Stimulated activated effector memory CD8-positive, alpha-beta T cell treated with anti-CD3 and anti-CD28 coated beads, Interleukin-12 subunit alpha, Interleukin-12 subunit beta, amount 100 ng/mL, for 72 hours (primary cell): ENCODE data around the gene UBE2R2.

Experiments
- ATAC-seq: fragments of 150-1000 bp; cut with Tn5 transposase; 2 replicates; pipeline ENCODE4 v1.10.0; 2021
- DNase-seq, 2 donors: peaks; one replicate each; pipeline ENCODE4 v3.0.0; 2021 to 2022; ENCODE audit warnings: low spot score in 2 of 2
- H3K27ac Mint-ChIP-seq: one replicate; pipeline ENCODE4 v1.8.0; 2022; ENCODE audit warnings: mild to moderate bottlenecking, mixed read lengths
- H3K36me3 Mint-ChIP-seq: one replicate; pipeline ENCODE4 v1.8.0; 2022; ENCODE audit warnings: mild to moderate bottlenecking, mixed read lengths
- H3K4me1 Mint-ChIP-seq: one replicate; pipeline ENCODE4 v1.8.0; 2022; ENCODE audit warnings: mixed read lengths
- H3K4me3 Mint-ChIP-seq: one replicate; pipeline ENCODE4 v1.8.0; 2022; ENCODE audit warnings: mild to moderate bottlenecking, mixed read lengths
- H3K9me3 Mint-ChIP-seq: one replicate; pipeline ENCODE4 v1.8.0; 2022; ENCODE audit warnings: mixed read lengths

Gene UBE2R2

DNA sequence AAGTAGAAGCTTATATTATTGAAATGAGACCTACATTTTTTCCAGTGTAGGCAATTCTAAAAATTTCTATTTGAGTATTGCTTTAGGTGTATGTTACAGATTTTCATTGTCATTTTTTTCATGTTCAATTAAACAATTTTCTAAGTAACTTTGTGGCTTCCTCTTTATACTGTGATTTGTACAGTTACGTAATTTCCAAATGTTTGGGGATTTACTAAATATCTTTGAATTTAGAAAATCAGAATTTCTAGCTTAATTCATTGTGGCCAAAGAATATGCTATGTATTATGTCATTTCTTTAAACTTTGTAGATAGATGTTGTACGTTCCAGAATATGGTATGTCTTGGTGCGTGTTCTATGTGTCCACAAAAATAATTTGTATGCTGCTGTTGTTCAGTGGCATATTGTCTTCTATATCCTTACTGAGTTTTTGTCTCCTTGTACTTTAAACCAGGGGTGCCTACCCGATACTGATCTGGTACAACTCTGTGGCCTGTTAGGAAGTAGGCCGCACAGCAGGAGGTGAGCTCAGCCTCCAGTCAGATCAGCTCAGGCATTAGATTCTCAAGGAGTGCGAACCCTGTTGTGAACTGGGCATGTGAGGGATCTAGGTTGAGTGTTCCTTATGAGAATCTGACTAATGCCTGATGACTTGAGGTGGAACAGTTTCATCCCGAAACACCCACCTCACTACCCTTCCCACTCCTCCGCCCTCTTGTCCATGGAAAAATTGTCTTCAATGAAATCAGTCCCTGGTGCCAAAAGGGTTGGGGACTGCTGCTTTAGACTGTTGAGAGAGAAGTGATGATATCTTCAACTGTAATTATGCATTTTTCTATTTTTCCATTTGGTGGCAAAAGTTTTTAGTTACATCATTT is 63.5 kb downstream of the UBE2R2 start:
- H3K36me3 Mint-ChIP-seq = peaks cover 7% of the 10 kb centered on the region
- ATAC-seq (no peak), DNase-seq (no peak)
- H3K4me1 Mint-ChIP-seq = peaks cover 62% of the 10 kb centered on the region
- H3K9me3 Mint-ChIP-seq = no peaks in the 10 kb centered on the region
- peak overlapping the region; percentile 73 for H3K27ac Mint-ChIP-seq
- H3K4me3 Mint-ChIP-seq = no peak overlapping the region

DNA sequence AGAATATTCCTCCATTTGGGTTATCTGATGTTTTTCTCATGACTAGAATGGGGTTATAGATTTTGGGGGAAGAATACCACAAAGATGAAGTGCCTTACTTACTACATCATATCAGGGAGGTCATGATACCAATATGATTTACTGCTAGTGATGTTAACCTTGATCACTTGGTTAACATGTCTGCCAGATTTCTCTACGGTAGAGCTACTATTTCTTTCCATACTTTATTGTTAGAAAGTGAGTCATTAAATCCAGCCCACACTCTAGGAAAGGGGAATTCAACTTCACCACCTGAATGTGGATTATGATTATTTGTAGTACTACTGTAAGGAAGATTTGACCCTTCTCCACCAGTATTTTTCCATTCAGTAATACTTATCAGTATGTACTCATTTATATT is 64.7 kb downstream of the UBE2R2 start:
- Mint-ChIP-seq H3K9me3 (no peaks in the 10 kb centered on the region), H3K36me3 (peaks cover 15% of the 10 kb centered on the region), H3K4me3 (no peak overlapping the region), H3K4me1 (peaks cover 62% of the 10 kb centered on the region), H3K27ac (peak overlapping the region; percentile 73)
- DNase-seq (no peak), ATAC-seq (peak; percentile 55)

DNA sequence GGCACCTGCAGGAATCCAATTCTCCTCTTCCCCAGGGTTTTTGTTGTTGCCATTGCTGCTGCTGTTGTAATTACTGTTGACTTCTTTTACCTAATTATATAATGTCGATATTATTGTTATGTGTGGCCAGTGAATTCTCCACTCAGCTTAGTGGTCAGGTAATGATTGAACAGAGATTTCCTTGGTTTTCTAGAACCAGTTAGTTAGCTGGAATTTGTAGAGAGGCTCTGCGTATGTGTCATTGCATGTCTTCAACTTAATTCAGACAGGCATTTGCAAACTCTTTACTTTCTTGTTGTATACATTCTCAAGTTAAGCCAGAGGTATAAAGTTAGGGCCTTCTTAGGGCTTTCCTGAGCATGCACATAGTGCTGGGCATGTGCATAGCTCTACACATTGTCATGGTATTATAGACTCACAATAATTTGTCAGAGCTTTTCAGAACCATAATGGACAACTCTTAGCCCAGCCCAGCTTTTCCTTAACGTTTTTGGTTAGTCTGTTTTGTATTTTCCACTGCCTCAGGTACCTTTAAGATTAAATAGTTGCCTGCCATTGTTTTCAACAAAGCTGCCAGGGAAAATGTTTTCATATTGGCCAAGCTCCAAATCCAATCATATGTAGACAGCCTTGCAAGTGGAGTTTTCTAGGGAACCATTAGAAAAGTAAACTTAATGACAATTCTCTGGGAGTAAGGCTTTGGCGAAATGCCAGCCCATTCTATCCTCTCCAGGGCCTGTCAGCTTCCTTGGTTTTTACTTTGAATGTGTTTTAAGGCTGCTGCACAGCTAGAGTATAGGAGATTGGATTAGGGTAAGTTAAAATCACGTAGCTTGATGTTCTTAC is 68.1 kb downstream of the UBE2R2 start:
- H3K27ac Mint-ChIP-seq = peak overlapping the region; percentile 78
- no peak overlapping the region for H3K4me3 Mint-ChIP-seq
- DNase-seq (no peak), ATAC-seq (no peak)
- H3K4me1 Mint-ChIP-seq = peaks cover 39% of the 10 kb centered on the region
- peaks cover 50% of the 10 kb centered on the region for H3K36me3 Mint-ChIP-seq
- no peaks in the 10 kb centered on the region for H3K9me3 Mint-ChIP-seq

DNA sequence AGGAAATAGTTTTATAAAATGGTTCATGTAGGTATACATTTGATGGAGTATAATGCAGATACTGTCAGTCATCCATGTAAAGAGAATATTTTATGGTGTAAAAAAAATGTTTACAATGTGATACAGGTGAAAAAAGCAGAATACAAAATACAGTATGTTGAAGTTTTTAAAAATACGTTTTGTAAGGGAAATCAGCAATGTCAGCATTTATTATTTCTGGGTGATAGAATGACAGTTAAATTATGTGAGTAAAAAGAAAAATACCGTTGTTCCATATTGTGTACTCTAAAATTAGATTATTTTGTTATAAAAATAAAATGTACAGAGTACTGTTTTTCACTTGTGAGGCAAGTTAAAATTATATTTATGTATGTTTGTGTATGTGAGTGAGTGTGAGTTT is 69.0 kb downstream of the UBE2R2 start:
- Mint-ChIP-seq H3K4me3 (no peak overlapping the region), H3K36me3 (peaks cover 58% of the 10 kb centered on the region), H3K4me1 (peaks cover 32% of the 10 kb centered on the region), H3K27ac (no peak overlapping the region), H3K9me3 (no peaks in the 10 kb centered on the region)
- no peak for DNase-seq
- no peak for ATAC-seq

DNA sequence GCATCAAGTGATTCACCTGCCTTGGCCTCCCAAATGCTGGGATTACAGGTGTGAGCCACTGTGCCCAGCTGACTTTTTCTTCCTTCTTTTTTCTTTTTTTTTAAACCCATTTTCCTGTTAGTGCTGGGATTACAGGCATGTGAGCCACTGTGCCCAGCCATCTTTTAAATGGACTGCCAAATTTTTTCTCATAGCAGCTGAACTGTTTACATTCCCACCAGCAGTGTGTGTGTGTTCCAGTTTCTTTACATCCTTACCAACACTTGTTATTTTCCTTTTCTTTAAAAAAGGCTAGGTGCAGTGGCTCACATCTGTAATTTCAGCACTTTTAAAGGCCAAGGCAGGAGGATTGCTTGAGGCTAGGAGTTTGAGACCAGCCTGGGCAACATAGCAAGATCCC is 76.9 kb downstream of the UBE2R2 start:
- ATAC-seq = no peak
- peaks cover 47% of the 10 kb centered on the region for H3K36me3 Mint-ChIP-seq
- peaks cover 5% of the 10 kb centered on the region for H3K4me1 Mint-ChIP-seq
- no peaks in the 10 kb centered on the region for H3K9me3 Mint-ChIP-seq
- no peak overlapping the region for H3K4me3 Mint-ChIP-seq
- H3K27ac Mint-ChIP-seq = no peak overlapping the region
- no peak for DNase-seq

DNA sequence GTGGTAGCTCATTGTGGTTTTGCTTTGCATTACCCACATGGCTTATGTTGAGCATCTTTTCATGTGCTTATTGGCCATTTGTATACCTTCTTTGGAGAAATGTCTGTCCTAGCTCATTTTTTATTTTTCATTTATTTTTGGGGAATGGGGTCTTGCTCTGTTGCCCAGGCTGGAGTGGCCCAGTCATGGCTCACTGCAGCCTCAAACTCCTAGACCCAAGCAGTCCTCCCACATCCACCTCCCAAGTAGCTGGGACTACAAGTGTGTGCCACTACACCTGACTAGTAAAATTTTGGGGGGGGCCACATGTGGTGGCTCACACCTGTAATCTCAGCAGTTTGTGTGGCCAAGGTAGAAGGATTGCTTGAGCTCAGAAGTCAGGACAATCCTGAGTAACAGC is 77.4 kb downstream of the UBE2R2 start:
- Mint-ChIP-seq H3K27ac (no peak overlapping the region), H3K4me1 (peaks cover 5% of the 10 kb centered on the region), H3K9me3 (no peaks in the 10 kb centered on the region), H3K36me3 (peaks cover 47% of the 10 kb centered on the region), H3K4me3 (no peak overlapping the region)
- no peak for ATAC-seq
- no peak for DNase-seq

DNA sequence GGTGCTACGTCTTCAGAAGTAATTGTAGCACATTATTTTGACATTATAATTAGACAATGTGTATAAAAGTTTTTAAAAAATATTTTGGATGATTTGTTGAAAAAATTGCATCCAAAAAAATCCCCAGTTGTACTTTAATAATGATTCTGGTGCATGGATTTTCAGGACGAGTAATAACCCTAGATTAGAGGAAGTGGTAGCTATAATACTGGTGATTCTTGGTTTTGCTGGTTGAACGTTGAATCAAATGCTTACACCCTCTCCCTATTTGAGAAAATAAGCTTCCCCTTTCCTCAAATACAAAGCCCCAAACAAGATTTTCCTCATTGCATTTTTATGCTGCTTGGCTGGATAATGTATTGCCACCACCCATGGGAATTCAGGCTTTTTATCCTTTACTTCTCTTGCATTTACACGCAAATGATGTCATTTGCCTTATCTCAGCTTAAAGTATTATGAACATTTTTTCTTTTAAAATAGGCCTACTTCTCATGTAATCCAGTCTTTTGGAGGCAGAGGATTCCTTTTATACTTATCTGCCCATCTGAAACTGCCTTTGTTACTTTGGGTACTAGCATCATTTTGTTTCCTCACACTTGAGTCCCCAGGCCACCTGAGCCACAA is 86.3 kb downstream of the UBE2R2 start:
- no peak for DNase-seq
- no peak for ATAC-seq
- H3K4me1 Mint-ChIP-seq = peaks cover 13% of the 10 kb centered on the region
- no peak overlapping the region for H3K27ac Mint-ChIP-seq
- no peak overlapping the region for H3K4me3 Mint-ChIP-seq
- H3K9me3 Mint-ChIP-seq = no peaks in the 10 kb centered on the region
- H3K36me3 Mint-ChIP-seq = peaks cover 68% of the 10 kb centered on the region

DNA sequence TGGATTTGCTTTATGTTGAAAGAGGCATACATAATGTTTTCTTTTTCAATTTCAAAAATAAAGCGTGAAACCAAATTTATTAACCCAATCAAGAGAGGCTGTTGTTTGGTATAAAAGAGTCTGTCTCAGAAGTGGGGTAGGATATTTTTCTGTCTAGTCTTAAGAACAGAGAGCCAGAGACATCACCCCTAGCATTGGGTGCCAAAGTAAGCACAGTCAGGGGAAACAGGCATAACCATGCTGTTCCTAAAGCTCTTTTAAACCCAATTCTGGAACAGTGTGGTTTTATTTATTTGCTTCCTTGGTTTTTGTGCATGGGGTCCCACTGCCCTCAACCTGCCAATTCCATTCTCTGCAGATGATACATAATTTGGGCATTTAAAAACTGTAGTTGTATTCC is 88.2 kb downstream of the UBE2R2 start:
- no peak overlapping the region for H3K4me3 Mint-ChIP-seq
- peak overlapping the region; percentile 69 for H3K27ac Mint-ChIP-seq
- H3K4me1 Mint-ChIP-seq = peaks cover 13% of the 10 kb centered on the region
- peaks cover 55% of the 10 kb centered on the region for H3K36me3 Mint-ChIP-seq
- no peaks in the 10 kb centered on the region for H3K9me3 Mint-ChIP-seq
- ATAC-seq (no peak), DNase-seq (no peak)

DNA sequence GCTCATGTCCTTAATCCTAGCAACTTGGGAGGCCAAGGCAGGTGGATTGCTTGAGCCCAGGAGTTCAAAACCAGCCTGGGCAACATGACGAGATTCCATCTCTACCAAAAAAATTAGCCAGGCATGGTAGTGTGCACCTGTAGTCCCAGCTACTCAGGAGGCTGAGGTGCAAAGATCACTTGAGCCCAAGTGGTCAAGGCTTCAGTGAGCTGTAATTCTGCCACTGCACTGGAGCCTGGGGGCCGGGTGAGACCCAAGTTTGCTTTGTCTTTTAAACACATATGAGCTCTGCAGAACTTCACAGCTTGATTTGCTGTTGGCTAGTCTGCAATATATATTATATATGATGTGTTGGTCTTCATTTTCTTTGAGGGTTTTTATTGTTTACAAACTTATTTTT is 89.8 kb downstream of the UBE2R2 start:
- no peak for ATAC-seq
- H3K9me3 Mint-ChIP-seq = no peaks in the 10 kb centered on the region
- H3K27ac Mint-ChIP-seq = peak overlapping the region; percentile 52
- peaks cover 55% of the 10 kb centered on the region for H3K36me3 Mint-ChIP-seq
- DNase-seq = peak in 1 of 2 donors; percentile 30
- H3K4me1 Mint-ChIP-seq = peaks cover 7% of the 10 kb centered on the region
- no peak overlapping the region for H3K4me3 Mint-ChIP-seq

DNA sequence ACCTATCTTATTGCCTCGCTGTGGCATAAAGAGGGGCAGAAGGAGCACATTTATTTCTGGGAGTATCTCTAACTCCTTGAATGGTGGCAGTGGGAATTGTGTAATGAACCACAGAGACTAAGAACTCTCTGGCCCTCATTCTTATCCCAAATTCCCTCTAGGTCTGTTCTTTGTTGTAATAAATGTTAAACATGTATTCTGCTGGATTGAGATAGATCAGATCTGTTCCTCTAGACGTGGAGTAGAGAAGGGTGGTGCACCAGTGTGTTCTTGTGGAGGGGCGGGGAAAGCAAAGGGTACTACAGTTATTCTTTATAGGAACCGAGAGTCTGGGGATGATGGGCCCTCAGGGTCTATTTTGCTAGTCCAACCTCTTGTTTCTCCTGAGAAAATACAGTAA is 90.4 kb downstream of the UBE2R2 start:
- ATAC-seq (no peak), DNase-seq (no peak)
- H3K4me3 Mint-ChIP-seq = no peak overlapping the region
- H3K4me1 Mint-ChIP-seq = peaks cover 7% of the 10 kb centered on the region
- H3K36me3 Mint-ChIP-seq = peaks cover 55% of the 10 kb centered on the region
- H3K9me3 Mint-ChIP-seq = no peaks in the 10 kb centered on the region
- H3K27ac Mint-ChIP-seq = peak overlapping the region; percentile 52

DNA sequence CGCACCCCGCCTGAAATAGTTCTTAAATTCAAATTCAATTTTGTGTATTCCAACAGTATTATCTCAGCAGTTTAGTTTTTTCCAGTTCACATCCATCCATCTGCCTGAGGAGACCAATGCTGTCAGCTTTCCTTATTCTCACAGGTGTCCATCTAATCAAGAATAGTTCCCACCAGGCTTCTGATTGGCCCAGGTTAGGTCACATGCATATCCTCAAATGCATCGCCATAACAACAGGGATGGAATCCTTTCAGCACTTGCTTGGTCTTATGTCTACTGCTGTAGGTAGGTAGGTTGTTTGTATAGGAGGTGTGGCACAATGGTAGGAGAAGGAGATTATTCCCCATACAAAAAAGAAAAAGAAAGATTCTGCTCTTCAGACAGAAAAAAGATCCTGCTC is 91.2 kb downstream of the UBE2R2 start:
- H3K4me1 Mint-ChIP-seq = peaks cover 7% of the 10 kb centered on the region
- no peak for ATAC-seq
- H3K36me3 Mint-ChIP-seq = peaks cover 55% of the 10 kb centered on the region
- no peaks in the 10 kb centered on the region for H3K9me3 Mint-ChIP-seq
- H3K4me3 Mint-ChIP-seq = no peak overlapping the region
- H3K27ac Mint-ChIP-seq = no peak overlapping the region
- DNase-seq = no peak

DNA sequence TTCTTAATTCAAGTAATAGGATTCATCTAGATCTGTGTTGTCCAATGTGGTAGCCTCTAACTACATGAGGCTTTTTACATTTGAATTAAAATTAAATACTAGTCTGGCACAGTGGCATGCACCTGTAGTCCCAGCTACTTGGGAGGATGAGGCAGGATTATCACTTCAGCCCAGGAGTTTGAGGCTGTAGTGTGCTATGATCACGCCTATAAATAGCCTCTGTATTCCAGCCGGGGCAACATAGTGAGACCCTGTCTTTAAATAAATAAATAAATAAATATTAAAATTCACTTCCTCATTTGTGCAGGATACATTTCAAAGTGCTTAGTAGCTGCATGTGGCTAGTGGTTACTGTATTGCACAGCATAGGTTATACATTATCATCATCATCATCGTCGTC is 91.8 kb downstream of the UBE2R2 start:
- ATAC-seq (no peak), DNase-seq (no peak)
- H3K4me3 Mint-ChIP-seq = no peak overlapping the region
- H3K9me3 Mint-ChIP-seq = no peaks in the 10 kb centered on the region
- peaks cover 7% of the 10 kb centered on the region for H3K4me1 Mint-ChIP-seq
- no peak overlapping the region for H3K27ac Mint-ChIP-seq
- H3K36me3 Mint-ChIP-seq = peaks cover 55% of the 10 kb centered on the region

DNA sequence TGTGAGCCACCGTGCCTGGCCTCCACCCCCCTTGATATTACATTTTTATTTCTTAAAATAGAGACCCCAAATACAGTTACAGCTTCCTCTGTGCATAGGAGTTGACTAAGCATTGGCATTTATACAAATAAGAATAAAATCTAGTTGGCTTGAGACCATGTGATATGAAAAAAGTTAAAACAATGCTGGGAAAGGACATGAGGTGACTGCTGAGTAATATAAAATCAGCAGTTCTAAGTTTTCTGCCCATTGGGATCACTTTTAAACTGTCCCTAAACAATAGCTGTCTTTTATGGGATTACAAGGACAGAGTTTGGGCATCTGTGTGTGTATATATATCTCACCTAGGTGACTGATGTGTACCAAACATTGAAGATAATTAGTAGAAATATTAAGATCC is 96.6 kb downstream of the UBE2R2 start:
- H3K9me3 Mint-ChIP-seq = no peaks in the 10 kb centered on the region
- ATAC-seq = no peak
- H3K27ac Mint-ChIP-seq = peak overlapping the region; percentile 43

DNA sequence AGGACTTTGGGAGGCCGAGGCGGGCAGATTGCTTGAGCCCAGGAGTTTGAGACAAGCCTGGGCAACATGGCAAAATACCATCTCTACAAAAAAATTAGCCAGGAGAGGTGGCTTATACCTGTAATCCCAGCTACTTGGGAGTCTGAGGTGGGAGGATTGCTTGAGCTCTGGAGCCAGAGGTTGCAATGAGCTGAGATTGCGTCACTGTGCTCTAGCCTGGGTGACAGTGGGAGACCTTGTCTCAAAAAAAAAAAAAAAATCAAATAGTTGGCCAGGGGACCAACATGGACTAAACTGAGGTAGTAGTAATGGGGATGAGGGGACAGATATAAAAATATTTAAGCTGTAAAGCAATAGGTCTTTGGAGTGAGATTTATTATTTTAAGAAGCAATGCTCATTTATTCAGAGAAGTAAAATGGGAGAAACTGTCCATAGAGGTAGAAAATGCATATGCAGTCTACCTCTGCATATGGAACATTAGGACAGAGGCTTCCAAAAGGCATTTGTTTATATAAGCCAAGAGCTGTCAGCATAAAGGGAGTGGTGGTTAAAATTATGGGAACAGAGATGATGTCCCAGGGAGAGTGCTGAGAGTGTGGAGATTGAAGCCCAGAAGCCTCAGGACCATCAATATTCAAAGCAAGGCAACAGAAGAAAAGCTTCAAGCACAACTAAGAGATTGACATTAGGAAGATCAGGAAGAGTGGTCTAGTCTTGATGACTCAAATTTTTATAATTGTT is 98.1 kb downstream of the UBE2R2 start:
- Mint-ChIP-seq H3K4me1 (no peaks in the 10 kb centered on the region), H3K27ac (peak overlapping the region; percentile 49), H3K9me3 (no peaks in the 10 kb centered on the region), H3K4me3 (no peak overlapping the region), H3K36me3 (peaks cover 100% of the 10 kb centered on the region)
- DNase-seq (no peak), ATAC-seq (no peak)

More for the DNA sequence above, 96.6 kb downstream of the UBE2R2 start:
- no peak for DNase-seq
- Mint-ChIP-seq H3K4me3 (no peak overlapping the region), H3K36me3 (peaks cover 85% of the 10 kb centered on the region), H3K4me1 (no peaks in the 10 kb centered on the region)

DNA sequence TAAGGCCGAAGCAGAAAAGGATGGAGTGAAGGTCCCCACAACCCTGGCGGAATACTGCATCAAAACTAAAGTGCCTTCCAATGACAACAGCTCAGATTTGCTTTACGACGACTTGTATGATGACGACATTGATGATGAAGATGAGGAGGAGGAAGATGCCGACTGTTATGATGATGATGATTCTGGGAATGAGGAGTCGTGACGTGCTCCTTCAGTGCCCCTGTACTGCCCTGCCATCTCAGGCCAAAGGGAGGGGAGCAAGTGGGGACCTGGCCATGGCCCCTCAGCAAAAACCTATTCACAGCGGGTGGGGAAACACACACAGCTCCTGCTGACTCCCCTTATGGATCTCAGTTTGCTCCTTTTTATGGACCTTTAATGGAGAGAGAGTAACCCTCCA is 100.1 kb downstream of the UBE2R2 start:
- peaks cover 100% of the 10 kb centered on the region for H3K36me3 Mint-ChIP-seq
- H3K4me1 Mint-ChIP-seq = no peaks in the 10 kb centered on the region
- no peaks in the 10 kb centered on the region for H3K9me3 Mint-ChIP-seq
- no peak for DNase-seq
- no peak for ATAC-seq
- H3K27ac Mint-ChIP-seq = no peak overlapping the region
- H3K4me3 Mint-ChIP-seq = no peak overlapping the region
